ENCODE measurements around the gene RAPGEF4. TPM values are rescaled to one million over a fixed set of nuclear protein-coding genes. Genes with fewer than 3 reads are reported as not detected.

The RAPGEF4 gene
- total and polyA plus RNA-seq, 2 of the 8 experiments (the other 6 are each of a cell fraction or from before 2014, with no cell fraction given), result 1.2 to 2.6 TPM

DNA sequence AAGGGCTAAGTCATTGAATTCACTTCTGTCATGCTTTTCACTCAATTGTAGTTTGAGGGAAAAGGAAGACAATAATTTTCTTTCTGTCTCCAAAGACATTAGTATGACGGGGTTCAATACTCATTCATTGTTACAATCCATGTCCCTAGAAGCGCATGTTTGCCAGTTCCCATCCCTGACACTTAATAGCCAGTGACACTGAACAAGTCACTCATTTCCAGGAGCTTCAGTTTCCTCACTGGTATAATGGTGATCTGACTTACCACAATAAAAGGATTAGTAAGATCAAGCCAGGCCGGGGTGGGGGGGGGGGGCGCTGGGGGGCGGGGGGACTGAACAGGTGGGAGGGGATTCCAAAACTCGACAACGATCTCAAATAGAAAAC lies 195.2 kb downstream of the RAPGEF4 start:
- H3K18ac ChIP-seq (ENCODE audit: extremely low read depth, low read length), result no peak overlapping the region
- H2BK15ac ChIP-seq (ENCODE audit: low read length), result no peak overlapping the region
- no peak overlapping the region for H3K23ac ChIP-seq (ENCODE audit: insufficient read length)
- peak overlapping the region in 1 of 2 experiments; percentile 61; a peak in 1 of 4 replicates for H3K4me2 ChIP-seq (ENCODE audit: insufficient read depth in 1 of 2, low read depth in 2 of 2, low read length in 2 of 2)
- H3K14ac ChIP-seq (ENCODE audit: insufficient read length), result no peak overlapping the region
- POLR2A ChIA-PET (ENCODE audit: partially characterized antibody), result interaction anchor here (1.2 to 1.3 kb wide), 2 partner anchors 10 to 65 kb away, joined by 3 to 4 read pairs; no protein-coding TSS in a partner anchor
- H4K8ac ChIP-seq (ENCODE audit: extremely low read depth, insufficient read depth, low read length), result no peak overlapping the region
- H3K27ac ChIP-seq (ENCODE audit: low read depth, low read length), result no peak overlapping the region
- H3K56ac ChIP-seq (replicated peaks; ENCODE audit: insufficient read length, low read depth, low read length), result no peak overlapping the region
- no peak overlapping the region for H4K5ac ChIP-seq (ENCODE audit: insufficient read length, low read depth, low read length)
- no peak overlapping the region for H2BK20ac ChIP-seq (ENCODE audit: low read length)
- no peak overlapping the region for H2BK5ac ChIP-seq (ENCODE audit: low read depth, low read length)
- H3K9me3 ChIP-seq (ENCODE audit: insufficient read depth in 2 of 2, low read depth in 1 of 2, low read length in 1 of 2), result no peaks in the 10 kb centered on the region
- H2AK5ac ChIP-seq (ENCODE audit: low read depth, low read length), result no peak overlapping the region
- no peaks in the 10 kb centered on the region for H3K79me2 ChIP-seq (ENCODE audit: control insufficient read depth in 1 of 2, insufficient read depth in 2 of 2, low read length in 2 of 2)
- FAIRE-seq (no peak), DNase-seq (ENCODE audit: low read depth in 1 of 2, low spot score in 2 of 2) (no peak)
- H3K36me3 ChIP-seq (ENCODE audit: control insufficient read depth in 2 of 4, insufficient read depth in 4 of 4, low read length in 3 of 4), result no peaks in the 10 kb centered on the region
- peaks cover 2 to 7% (median 6%) of the 10 kb centered on the region in 4 experiments; a peak in 4 of 7 replicates for H3K4me1 ChIP-seq (replicated peaks in 1 of 4; ENCODE audit: control insufficient read depth in 3 of 4, insufficient read depth in 4 of 4, low read length in 3 of 4)
- WGBS, 2 experiments (ENCODE audit: extremely low coverage in 1 of 2, insufficient coverage in 1 of 2, insufficient read length in 1 of 2, insufficient replicate concordance in 2 of 2, low coverage in 1 of 2, low lambda C conversion rate in 2 of 2, missing lambda C conversion rate in 1 of 2), result 67% methylated on average over 3 of the region's 7 CpGs; no CpG with 5 or more reads in 1 of the 2 experiments
- no peaks in the 10 kb centered on the region for H3K23me2 ChIP-seq (ENCODE audit: low read depth, low read length)
- CTCF ChIA-PET (ENCODE audit: partially characterized antibody), result interaction anchor here (0.9 to 5.6 kb wide), 22 partner anchors 9 to 279 kb away, joined by 3 to 139 read pairs (median 7); no protein-coding TSS in a partner anchor
- no peak overlapping the region for H3K4me3 ChIP-seq (ENCODE audit: extremely low read depth in 1 of 4, insufficient read depth in 2 of 4, low read depth in 3 of 4, low read length in 4 of 4)
- no peak overlapping the region for H2AFZ ChIP-seq (ENCODE audit: low read length)
- H2BK120ac ChIP-seq (replicated peaks; ENCODE audit: low read depth, low read length), result no peak overlapping the region
- no peak overlapping the region for H3K9ac ChIP-seq (replicated peaks in 1 of 4; ENCODE audit: extremely low read depth in 1 of 4, low read depth in 3 of 4, low read length in 3 of 4)
- H3K27me3 ChIP-seq (replicated peaks in 1 of 4; ENCODE audit: control insufficient read depth in 3 of 4, extremely low read depth in 1 of 4, insufficient read depth in 3 of 4, low read length in 3 of 4), result no peaks in the 10 kb centered on the region
- H4K20me1 ChIP-seq (replicated peaks in 1 of 2; ENCODE audit: control insufficient read depth in 1 of 2, insufficient read depth in 2 of 2, low read length in 2 of 2), result no peaks in the 10 kb centered on the region
- H2BK12ac ChIP-seq (ENCODE audit: low read depth, low read length), result no peak overlapping the region
- no peak overlapping the region for H4K91ac ChIP-seq (replicated peaks; ENCODE audit: insufficient read length, low read length)
- no peaks in the 10 kb centered on the region for H3K79me1 ChIP-seq (ENCODE audit: low read depth, low read length)
- H3K4ac ChIP-seq (replicated peaks; ENCODE audit: insufficient read length, low read depth, low read length), result no peak overlapping the region
- TF ChIP-seq SP1 (IDR thresholded peaks at IDR 0.05; ENCODE audit: low read depth, low read length) (no peak), CHD1 (IDR thresholded peaks at IDR 0.05; ENCODE audit: low read depth, low read length) (no peak), NANOG (IDR thresholded peaks at IDR 0.05; ENCODE audit: insufficient read depth, low read depth, low read length, poor library complexity, severe bottlenecking) (no peak), BACH1 (IDR thresholded peaks at IDR 0.05; ENCODE audit: low read length) (no peak), KDM5A (IDR thresholded peaks at IDR 0.05; ENCODE audit: low read length) (no peak), PHF8 (conservative IDR thresholded peaks at IDR 0.05; ENCODE audit: low read depth, low read length) (no peak), SIN3A (conservative IDR thresholded peaks at IDR 0.05 in 1 of 2, IDR thresholded peaks at IDR 0.05 in 1 of 2; ENCODE audit: low read depth in 1 of 2, low read length in 2 of 2) (no peak), KDM4A (IDR thresholded peaks at IDR 0.05; ENCODE audit: low read depth, low read length, severe bottlenecking) (no peak), CTBP2 (IDR thresholded peaks at IDR 0.05; ENCODE audit: borderline replicate concordance, insufficient read depth, insufficient read length, low read length) (no peak), ATF2 (IDR thresholded peaks at IDR 0.05; ENCODE audit: low read length) (no peak), BCL11A (IDR thresholded peaks at IDR 0.05; ENCODE audit: low read depth in 2 of 2, low read length in 2 of 2) (no peak), HDAC6 (IDR thresholded peaks at IDR 0.05; ENCODE audit: low read depth, low read length) (no peak)

All from H1 (cell line).